Bronchial epithelial cell (primary cell): ENCODE data around the gene ENPP1. TPM values are rescaled to one million over a fixed set of nuclear protein-coding genes. Genes with fewer than 3 reads are reported as not detected.
A peak's percentile ranks its signal among the peaks of the same experiment; 100 is the strongest.
"Not testable (repeated sequence)": the region's sequence is repeated elsewhere in the genome, so short reads cannot be mapped to it uniquely, and the experiment has no call there.

Source experiments
- DNase-seq: peaks from one replicate; pipeline ENCODE4 v3.0.0-alpha.2; 2010; ENCODE audit warnings: low read depth
- FAIRE-seq: peaks from 2 replicates; lab custom pipeline; 2011; peaks lifted over from hg19 to GRCh38; lab: Jason Lieb, UNC
- H3K27me3 ChIP-seq: 2 replicates; pipeline ENCODE4 v1.5.1; 2011; ENCODE audit warnings: low read length; ENCODE audit not compliant: control insufficient read depth, insufficient read depth
- H3K36me3 ChIP-seq: 2 replicates; pipeline ENCODE4 v1.5.1; 2011; ENCODE audit warnings: low read length; ENCODE audit not compliant: control insufficient read depth, insufficient read depth
- H3K4me3 ChIP-seq: 2 replicates; pipeline ENCODE4 v1.5.1; 2011; ENCODE audit warnings: mild to moderate bottlenecking, low read depth, low read length, control low read depth
- total RNA-seq: library from RNA; depleted of rRNA; stranded (reverse); fragments of >200 nt; gene quantifications from 2 replicates; pipeline ENCODE4 v1.2.1, GENCODE V29; 2014
- TF ChIP-seq, protein P1 (sequence below): IDR thresholded peaks from 2 replicates; pipeline ENCODE4 v1.5.1; 2011; ENCODE audit warnings: mild to moderate bottlenecking, moderate library complexity, low read length, control low read depth, inconsistent platforms; ENCODE audit not compliant: insufficient read depth, severe bottlenecking

ENPP1 gene
- total RNA-seq, 1 donor from 2014 or later, result under 0.01 TPM

DNA sequence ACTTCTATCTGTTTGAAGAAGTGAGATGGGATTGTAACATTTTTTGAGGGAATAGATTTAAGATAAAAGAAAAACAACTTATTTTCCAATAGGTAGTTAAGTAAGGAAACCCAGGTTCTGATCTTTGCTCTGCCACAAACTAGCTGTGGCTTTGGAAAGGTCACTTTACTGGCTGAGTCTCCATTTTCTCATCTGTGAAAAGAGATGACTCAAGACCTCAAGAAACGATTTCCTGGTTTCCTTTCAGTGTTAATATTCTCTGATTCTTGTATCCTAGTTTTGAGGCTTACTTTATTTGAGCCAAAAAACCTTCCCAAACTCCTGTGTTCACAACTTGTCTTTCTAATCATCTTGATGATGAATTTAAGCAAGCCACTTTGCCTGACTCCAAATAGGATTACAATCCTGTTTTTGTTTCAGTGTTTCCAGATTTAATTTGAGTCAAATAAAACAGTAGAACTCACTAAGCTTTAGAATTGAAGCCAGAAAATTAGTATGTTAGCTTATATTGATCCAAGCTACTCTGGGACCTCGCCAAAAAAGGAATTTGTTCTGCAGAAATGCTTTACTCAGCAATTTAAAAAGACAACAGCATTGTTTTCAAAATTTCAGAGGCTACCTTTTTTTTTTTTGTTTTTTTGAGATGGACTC, 51.1 kb downstream of the ENPP1 start:
- Histone ChIP-seq H3K36me3 (no peaks in the 10 kb centered on the region), H3K27me3 (no peaks in the 10 kb centered on the region), H3K4me3 (no peak overlapping the region)
- TF ChIP-seq, protein P1, sequence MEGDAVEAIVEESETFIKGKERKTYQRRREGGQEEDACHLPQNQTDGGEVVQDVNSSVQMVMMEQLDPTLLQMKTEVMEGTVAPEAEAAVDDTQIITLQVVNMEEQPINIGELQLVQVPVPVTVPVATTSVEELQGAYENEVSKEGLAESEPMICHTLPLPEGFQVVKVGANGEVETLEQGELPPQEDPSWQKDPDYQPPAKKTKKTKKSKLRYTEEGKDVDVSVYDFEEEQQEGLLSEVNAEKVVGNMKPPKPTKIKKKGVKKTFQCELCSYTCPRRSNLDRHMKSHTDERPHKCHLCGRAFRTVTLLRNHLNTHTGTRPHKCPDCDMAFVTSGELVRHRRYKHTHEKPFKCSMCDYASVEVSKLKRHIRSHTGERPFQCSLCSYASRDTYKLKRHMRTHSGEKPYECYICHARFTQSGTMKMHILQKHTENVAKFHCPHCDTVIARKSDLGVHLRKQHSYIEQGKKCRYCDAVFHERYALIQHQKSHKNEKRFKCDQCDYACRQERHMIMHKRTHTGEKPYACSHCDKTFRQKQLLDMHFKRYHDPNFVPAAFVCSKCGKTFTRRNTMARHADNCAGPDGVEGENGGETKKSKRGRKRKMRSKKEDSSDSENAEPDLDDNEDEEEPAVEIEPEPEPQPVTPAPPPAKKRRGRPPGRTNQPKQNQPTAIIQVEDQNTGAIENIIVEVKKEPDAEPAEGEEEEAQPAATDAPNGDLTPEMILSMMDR, result no peak
- DNase-seq (peak; percentile 4), FAIRE-seq (no peak)

DNA sequence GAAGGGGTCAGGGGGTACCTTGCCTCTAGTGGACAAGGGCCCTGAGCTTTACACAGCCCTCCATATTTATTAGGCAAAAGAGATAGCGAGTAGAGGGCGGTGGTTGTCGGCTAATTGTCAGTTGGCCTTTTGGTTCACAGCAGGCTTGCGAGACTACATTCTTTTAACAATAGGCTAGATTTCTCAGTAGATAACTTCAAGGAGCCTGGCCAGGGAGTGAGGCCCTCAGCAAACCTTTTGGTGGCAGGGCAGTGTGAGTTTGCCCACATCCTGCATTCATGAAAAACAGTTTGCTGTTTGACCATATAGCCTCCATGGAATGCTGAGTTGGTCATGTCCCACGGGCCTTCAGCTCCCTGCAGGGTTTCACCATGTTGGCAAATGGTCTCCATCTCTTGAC, 51.8 kb downstream of the ENPP1 start:
- H3K4me3 ChIP-seq, H3K27me3 ChIP-seq, FAIRE-seq, H3K36me3 ChIP-seq, DNase-seq: not testable (repeated sequence)

DNA sequence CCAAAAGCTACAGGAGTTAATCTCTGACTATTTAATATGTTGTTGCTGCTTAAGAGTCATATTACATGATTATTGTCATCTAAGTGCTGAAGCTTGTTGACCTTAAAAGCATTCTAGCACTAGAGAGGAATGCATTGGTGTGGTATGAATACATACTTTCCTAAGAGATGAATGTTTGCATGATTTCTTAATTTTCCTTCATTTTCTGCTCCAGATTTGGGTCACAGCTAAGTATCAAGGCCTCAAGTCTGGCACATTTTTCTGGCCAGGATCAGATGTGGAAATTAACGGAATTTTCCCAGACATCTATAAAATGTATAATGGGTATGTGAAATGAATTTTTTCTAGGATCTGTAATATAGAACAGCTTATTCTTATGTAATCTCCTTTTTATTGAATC, 53.6 kb downstream of the ENPP1 start:
- Histone ChIP-seq H3K4me3 (no peak overlapping the region), H3K36me3 (no peaks in the 10 kb centered on the region), H3K27me3 (no peaks in the 10 kb centered on the region)
- no peak for FAIRE-seq
- TF ChIP-seq, protein P1, result no peak
- DNase-seq, result no peak

DNA sequence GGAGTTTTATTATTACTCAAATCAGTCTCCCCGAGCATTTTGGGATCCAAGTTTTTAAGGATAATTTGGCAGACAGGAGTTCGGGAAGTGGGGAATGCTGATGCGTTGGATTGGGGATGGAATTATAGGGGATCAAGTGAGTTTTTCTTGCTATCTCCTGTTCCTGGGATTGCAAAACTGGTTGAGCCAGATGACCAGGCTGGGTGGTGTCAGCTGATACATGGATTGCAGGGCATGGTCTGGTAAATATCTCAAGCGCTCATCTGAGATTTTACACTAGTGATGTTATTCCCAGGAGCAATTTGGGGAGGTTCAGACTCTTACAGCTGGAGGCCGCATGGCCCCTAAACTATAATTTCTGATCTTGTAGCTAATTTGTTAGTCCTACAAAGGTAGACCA, 54.7 kb downstream of the ENPP1 start:
- H3K4me3 ChIP-seq, result no peak overlapping the region
- peak; percentile 26 for DNase-seq
- TF ChIP-seq, protein P1, result no peak
- no peak for FAIRE-seq
- H3K27me3 ChIP-seq, result no peaks in the 10 kb centered on the region
- H3K36me3 ChIP-seq, result no peaks in the 10 kb centered on the region

DNA sequence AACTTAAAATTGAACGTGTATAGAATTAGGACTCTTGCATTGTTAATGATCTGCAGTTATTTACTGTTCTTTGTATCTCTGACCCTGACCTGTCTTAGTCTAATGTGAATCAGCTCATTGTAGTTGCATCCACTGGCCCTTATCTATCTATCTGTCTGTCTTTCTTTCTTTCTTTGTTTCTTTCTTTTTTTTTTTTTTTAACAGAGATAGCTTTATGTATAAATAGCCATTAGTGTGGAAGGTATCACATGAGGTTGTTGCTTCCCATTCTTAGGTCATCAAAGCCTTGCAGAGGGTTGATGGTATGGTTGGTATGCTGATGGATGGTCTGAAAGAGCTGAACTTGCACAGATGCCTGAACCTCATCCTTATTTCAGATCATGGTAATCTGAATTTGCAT, 59.9 kb downstream of the ENPP1 start:
- FAIRE-seq, result no peak
- Histone ChIP-seq H3K27me3 (no peaks in the 10 kb centered on the region), H3K4me3 (no peak overlapping the region), H3K36me3 (no peaks in the 10 kb centered on the region)
- DNase-seq, result no peak
- TF ChIP-seq, protein P1, result no peak

GRCh38 chr6:131868836-131869235, 61.0 kb downstream of the ENPP1 start:
- no peaks in the 10 kb centered on the region for H3K36me3 ChIP-seq
- FAIRE-seq, result no peak
- H3K27me3 ChIP-seq, result no peaks in the 10 kb centered on the region
- DNase-seq, result no peak
- TF ChIP-seq, protein P1, result no peak
- no peak overlapping the region for H3K4me3 ChIP-seq
